A549 treated with AZD2906 at 1 μM for 4 hours (cell line): ENCODE results near the gene PGPEP1. TPM values are rescaled to one million over a fixed set of nuclear protein-coding genes. Genes with fewer than 3 reads are reported as not detected.

ENCODE experiments used
- total RNA-seq: library from RNA; stranded (reverse); fragments of 200-300 nt; extraction: Qiagen RNA extraction; gene quantifications from 5 replicates; pipeline ENCODE4 v1.2.3, GENCODE V29; 2022

The PGPEP1 gene
- total RNA-seq: 1.8 to 2.8 TPM (median 2.2 TPM) in 5 replicates

GRCh38 chr19:18340190-18340989 lies at the start of gene PGPEP1:
Gene PGPEP1, plus strand, starts transcription at chr19:18340598. Its CDS starts 84 bp downstream, at chr19:18340682.

DNA sequence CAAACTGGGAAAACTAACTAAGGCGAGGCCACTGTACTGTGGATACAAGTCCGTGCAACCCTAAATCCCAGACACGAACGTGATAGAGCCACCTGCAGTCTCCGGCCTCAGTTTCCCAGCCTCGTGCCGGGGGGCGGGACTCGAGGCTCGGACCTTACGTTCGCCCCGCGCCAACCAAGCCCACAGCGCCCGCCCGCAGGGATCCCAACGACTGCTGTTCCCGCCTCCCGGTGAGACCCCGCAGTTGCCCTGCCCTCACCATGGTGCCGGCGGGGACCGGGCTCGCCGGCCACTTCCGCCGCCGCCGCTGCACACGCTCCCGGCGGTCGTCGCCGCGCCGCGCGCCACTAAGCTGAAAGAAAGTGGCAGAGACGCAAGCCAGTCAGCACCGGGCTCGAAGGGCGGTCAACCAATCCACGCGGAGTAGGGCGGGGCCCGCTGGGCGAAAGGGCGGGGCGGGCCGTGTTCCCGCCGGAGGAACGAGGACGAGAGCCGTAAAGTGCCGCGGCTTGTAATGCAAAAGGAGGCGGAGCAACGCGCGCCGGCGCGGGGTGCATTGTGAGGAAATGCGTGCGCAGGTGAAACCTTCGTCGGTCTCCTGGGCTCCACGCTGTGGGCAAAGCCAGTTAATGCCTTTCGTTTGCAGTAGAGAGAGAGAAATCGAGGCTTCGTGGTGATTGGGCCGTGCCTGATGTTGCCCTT lies 17.5 kb upstream of the PGPEP1 start, which contains the start of gene LSM4:
Gene LSM4, minus strand, starts transcription at position 318 of the 702 bp plus-strand sequence. Its CDS starts 56 bp downstream, at position 262.

GRCh38 chr19:18385675-18386542 lies 45.5 kb downstream of the PGPEP1 start, which contains the start of gene GDF15:
Gene GDF15, plus strand, starts transcription at chr19:18386158. Its CDS starts 32 bp downstream, at chr19:18386190.

GRCh38 chr19:18397242-18398202 lies 57.1 kb downstream of the PGPEP1 start, which contains the start of gene LRRC25:
Gene LRRC25, minus strand, starts transcription at chr19:18397622. Its CDS starts 659 bp downstream, at chr19:18396963.

DNA sequence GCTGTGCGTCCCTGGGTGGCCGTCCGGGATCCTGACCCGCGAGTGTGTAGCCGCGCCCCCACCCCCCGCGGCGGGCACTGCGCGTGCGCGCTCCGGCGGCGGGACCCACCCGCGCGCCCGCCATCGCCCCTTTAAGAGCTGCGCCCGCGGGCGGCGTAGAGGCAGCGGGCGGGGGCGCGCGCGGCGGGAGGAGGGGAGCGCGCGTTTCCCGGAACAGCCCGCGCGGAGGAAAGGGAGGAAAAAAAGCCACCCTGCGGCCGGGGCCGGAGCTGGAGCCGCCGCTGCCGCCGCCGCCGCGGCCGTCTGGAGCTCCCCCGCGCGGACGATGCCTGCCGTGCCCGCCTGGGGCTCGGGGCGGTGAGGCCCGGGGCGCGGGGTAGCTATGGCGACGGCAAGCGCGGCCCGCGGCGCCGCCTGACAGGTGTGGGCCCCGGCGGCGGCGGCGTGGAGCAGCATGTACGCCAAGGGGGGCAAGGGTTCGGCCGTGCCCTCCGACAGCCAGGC lies 78.8 kb downstream of the PGPEP1 start, which contains the start of gene SSBP4:
Gene SSBP4, plus strand, starts transcription at position 204 of the 504 bp plus-strand sequence. Its CDS starts 251 bp downstream, at position 455.

Other genes starting within 250 kb of the PGPEP1 start
- gene MAST3, start 242.8 kb upstream of the PGPEP1 start, total RNA-seq: 1.8 to 2.5 TPM (median 2.2 TPM) in 5 replicates
- 5.4 to 11.7 TPM (median 10.6 TPM) in 5 replicates for gene PIK3R2, start 187.4 kb upstream of the PGPEP1 start, total RNA-seq
- gene IFI30, start 166.8 kb upstream of the PGPEP1 start, total RNA-seq: 11.7 to 19.6 TPM (median 14.7 TPM) in 5 replicates
- gene MPV17L2, start 147.4 kb upstream of the PGPEP1 start, total RNA-seq: 7.9 to 12.4 TPM (median 12.0 TPM) in 5 replicates
- 0.46 to 0.72 TPM (median 0.55 TPM) in 5 replicates for gene RAB3A, start 136.6 kb upstream of the PGPEP1 start, total RNA-seq
- gene PDE4C, start 114.2 kb upstream of the PGPEP1 start, total RNA-seq: 0.21 to 0.44 TPM (median 0.27 TPM) in 5 replicates
- gene IQCN, start 66.1 kb upstream of the PGPEP1 start, total RNA-seq: 0.62 to 0.92 TPM (median 0.81 TPM) in 5 replicates
- gene JUND, start 59.0 kb upstream of the PGPEP1 start, total RNA-seq: 24.1 to 51.7 TPM (median 47.6 TPM) in 5 replicates
- gene LSM4, start 17.5 kb upstream of the PGPEP1 start, total RNA-seq: 220 to 252 TPM (median 232 TPM) in 5 replicates
- gene GDF15, start 45.6 kb downstream of the PGPEP1 start, total RNA-seq: 10.6 to 23.6 TPM (median 18.0 TPM) in 5 replicates
- 0.06 TPM in 1 of 5 replicates, not detected in the others for gene LRRC25, start 57.0 kb downstream of the PGPEP1 start, total RNA-seq
- 37.8 to 50.9 TPM (median 47.3 TPM) in 5 replicates for gene SSBP4, start 78.8 kb downstream of the PGPEP1 start, total RNA-seq
- gene ISYNA1, start 97.5 kb downstream of the PGPEP1 start, total RNA-seq: 26.7 to 47.4 TPM (median 41.5 TPM) in 5 replicates
- 4.7 to 6.5 TPM (median 5.8 TPM) in 5 replicates for gene ELL, start 181.5 kb downstream of the PGPEP1 start, total RNA-seq
- gene FKBP8, start 203.0 kb downstream of the PGPEP1 start, total RNA-seq: 131 to 157 TPM (median 154 TPM) in 5 replicates
- gene KXD1, start 217.3 kb downstream of the PGPEP1 start, total RNA-seq: 82.7 to 107 TPM (median 102 TPM) in 5 replicates
- gene UBA52, start 231.3 kb downstream of the PGPEP1 start, total RNA-seq: 983 to 1,214 TPM (median 1,180 TPM) in 5 replicates
- 38.4 to 61.9 TPM (median 59.3 TPM) in 5 replicates for gene REX1BD, start 248.2 kb downstream of the PGPEP1 start, total RNA-seq